Cardiac atrium fibroblast (primary cell): Measurements from ENCODE around the gene INSL3. TPM values are rescaled to one million over a fixed set of nuclear protein-coding genes. Genes with fewer than 3 reads are reported as not detected.

Source experiments
- total RNA-seq: library from RNA; depleted of rRNA; stranded (reverse); fragments of >200 nt; gene quantifications from 2 replicates; pipeline ENCODE4 v1.2.3, GENCODE V29; 2015

INSL3 gene
- total RNA-seq, result not detected in 2 replicates

GRCh38 chr19:17821190-17821589 lies at the start of gene INSL3:
Gene INSL3 (minus strand): TSS chr19:17821519. CDS start chr19:17821506, 13 bp downstream.

GRCh38 chr19:17859533-17860330 lies 38.4 kb upstream of the INSL3 start, which contains the start of gene RPL18A:
Gene RPL18A (plus strand): TSS chr19:17859910. CDS start chr19:17859957, 47 bp downstream.

GRCh38 chr19:17847538-17848366 lies 26.4 kb upstream of the INSL3 start, which contains the start of gene JAK3:
Gene JAK3 (minus strand): TSS chr19:17847982. CDS start chr19:17844417, 3,565 bp downstream.

GRCh38 chr19:17794731-17795494 lies 26.4 kb downstream of the INSL3 start, which contains the start of gene B3GNT3:
Gene B3GNT3 (plus strand): TSS chr19:17795138. CDS start chr19:17807808, 12,670 bp downstream.

Other genes with a start within 250 kb of the INSL3 start
- gene UNC13A, start 133.2 kb downstream of the INSL3 start, total RNA-seq, result 0.16 and 0.18 TPM in 2 replicates
- 44.6 and 47.0 TPM in 2 replicates for gene MAP1S, start 102.0 kb downstream of the INSL3 start, total RNA-seq
- gene FCHO1, start 70.0 kb downstream of the INSL3 start, total RNA-seq, result 0.32 and 0.72 TPM in 2 replicates
- not detected in 2 replicates for gene B3GNT3, start 26.4 kb downstream of the INSL3 start, total RNA-seq
- gene JAK3, start 26.5 kb upstream of the INSL3 start, total RNA-seq, result 13.8 and 17.3 TPM in 2 replicates
- gene RPL18A, start 38.4 kb upstream of the INSL3 start, total RNA-seq, result 1,626 and 1,782 TPM in 2 replicates
- gene SLC5A5, start 50.4 kb upstream of the INSL3 start, total RNA-seq, result not detected in 2 replicates
- gene CCDC124, start 111.5 kb upstream of the INSL3 start, total RNA-seq, result 38.2 and 77.6 TPM in 2 replicates
- 0.90 TPM in 1 of 2 replicates, not detected in the other for gene KCNN1, start 145.6 kb upstream of the INSL3 start, total RNA-seq
- 11.7 and 67.3 TPM in 2 replicates for gene ARRDC2, start 186.7 kb upstream of the INSL3 start, total RNA-seq